Measurements from ENCODE around the gene LRRC75B. TPM values are rescaled to one million over a fixed set of nuclear protein-coding genes. Genes with fewer than 3 reads are reported as not detected.
A peak's percentile ranks its signal among the peaks of the same experiment; 100 is the strongest.

The LRRC75B gene
- total and polyA plus RNA-seq, 2 of the 13 experiments (the other 11 are each of a cell fraction or from before 2014, with no cell fraction given) = 11.8 to 34.8 TPM

DNA sequence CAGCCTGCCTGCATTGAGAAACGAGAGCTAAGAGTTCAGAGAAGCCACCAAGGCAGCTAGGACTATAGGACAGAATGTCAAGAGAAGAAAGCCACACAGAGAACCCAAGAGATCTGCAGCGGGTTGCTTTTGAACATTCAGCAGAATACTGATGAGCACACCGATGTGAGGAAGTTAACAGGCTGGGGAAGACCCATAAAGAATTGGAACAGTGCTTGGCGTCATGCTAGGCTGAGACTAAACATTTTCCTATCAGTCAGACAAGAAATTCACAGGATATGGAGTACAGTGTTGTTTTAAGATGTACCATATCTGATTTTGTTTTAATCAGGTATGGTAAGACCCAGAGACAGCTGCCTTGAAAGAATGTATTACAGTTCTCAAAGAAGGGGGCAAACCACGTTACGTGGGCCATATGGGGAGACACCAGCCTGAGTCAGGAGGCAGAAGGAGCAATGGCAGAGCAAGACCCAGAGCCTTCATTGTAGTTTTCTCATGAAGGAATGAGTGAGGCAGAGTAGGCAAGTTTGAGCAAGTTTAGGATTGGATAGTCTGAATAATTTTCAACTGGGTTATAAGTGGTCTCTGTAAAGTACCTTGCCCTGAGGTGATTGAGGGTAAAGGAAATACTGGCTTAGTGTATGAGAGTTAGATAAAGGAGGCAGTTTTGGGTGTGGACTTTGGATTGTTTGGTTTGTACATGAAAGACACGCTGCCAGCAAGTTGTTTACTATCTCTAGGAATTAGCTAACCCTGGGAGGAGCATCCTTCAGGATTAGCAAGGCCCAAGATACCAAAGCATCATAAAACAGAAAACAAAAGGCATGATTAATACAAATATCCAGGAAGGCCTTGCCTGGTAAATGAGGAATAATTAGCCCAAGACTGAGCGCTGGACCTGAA is 14.3 kb downstream of the LRRC75B start (continued):
- TF ChIP-seq, protein P1, sequence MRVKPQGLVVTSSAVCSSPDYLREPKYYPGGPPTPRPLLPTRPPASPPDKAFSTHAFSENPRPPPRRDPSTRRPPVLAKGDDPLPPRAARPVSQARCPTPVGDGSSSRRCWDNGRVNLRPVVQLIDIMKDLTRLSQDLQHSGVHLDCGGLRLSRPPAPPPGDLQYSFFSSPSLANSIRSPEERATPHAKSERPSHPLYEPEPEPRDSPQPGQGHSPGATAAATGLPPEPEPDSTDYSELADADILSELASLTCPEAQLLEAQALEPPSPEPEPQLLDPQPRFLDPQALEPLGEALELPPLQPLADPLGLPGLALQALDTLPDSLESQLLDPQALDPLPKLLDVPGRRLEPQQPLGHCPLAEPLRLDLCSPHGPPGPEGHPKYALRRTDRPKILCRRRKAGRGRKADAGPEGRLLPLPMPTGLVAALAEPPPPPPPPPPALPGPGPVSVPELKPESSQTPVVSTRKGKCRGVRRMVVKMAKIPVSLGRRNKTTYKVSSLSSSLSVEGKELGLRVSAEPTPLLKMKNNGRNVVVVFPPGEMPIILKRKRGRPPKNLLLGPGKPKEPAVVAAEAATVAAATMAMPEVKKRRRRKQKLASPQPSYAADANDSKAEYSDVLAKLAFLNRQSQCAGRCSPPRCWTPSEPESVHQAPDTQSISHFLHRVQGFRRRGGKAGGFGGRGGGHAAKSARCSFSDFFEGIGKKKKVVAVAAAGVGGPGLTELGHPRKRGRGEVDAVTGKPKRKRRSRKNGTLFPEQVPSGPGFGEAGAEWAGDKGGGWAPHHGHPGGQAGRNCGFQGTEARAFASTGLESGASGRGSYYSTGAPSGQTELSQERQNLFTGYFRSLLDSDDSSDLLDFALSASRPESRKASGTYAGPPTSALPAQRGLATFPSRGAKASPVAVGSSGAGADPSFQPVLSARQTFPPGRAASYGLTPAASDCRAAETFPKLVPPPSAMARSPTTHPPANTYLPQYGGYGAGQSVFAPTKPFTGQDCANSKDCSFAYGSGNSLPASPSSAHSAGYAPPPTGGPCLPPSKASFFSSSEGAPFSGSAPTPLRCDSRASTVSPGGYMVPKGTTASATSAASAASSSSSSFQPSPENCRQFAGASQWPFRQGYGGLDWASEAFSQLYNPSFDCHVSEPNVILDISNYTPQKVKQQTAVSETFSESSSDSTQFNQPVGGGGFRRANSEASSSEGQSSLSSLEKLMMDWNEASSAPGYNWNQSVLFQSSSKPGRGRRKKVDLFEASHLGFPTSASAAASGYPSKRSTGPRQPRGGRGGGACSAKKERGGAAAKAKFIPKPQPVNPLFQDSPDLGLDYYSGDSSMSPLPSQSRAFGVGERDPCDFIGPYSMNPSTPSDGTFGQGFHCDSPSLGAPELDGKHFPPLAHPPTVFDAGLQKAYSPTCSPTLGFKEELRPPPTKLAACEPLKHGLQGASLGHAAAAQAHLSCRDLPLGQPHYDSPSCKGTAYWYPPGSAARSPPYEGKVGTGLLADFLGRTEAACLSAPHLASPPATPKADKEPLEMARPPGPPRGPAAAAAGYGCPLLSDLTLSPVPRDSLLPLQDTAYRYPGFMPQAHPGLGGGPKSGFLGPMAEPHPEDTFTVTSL (CRISPR knock-in tag; IDR thresholded peaks at IDR 0.05; ENCODE audit: borderline replicate concordance) = peak; percentile 89
- TF ChIP-seq, protein P2, sequence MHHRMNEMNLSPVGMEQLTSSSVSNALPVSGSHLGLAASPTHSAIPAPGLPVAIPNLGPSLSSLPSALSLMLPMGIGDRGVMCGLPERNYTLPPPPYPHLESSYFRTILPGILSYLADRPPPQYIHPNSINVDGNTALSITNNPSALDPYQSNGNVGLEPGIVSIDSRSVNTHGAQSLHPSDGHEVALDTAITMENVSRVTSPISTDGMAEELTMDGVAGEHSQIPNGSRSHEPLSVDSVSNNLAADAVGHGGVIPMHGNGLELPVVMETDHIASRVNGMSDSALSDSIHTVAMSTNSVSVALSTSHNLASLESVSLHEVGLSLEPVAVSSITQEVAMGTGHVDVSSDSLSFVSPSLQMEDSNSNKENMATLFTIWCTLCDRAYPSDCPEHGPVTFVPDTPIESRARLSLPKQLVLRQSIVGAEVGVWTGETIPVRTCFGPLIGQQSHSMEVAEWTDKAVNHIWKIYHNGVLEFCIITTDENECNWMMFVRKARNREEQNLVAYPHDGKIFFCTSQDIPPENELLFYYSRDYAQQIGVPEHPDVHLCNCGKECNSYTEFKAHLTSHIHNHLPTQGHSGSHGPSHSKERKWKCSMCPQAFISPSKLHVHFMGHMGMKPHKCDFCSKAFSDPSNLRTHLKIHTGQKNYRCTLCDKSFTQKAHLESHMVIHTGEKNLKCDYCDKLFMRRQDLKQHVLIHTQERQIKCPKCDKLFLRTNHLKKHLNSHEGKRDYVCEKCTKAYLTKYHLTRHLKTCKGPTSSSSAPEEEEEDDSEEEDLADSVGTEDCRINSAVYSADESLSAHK (CRISPR knock-in tag; IDR thresholded peaks at IDR 0.05; ENCODE audit: borderline replicate concordance) = no peak
- TF ChIP-seq ZNF414 (CRISPR knock-in tag; IDR thresholded peaks at IDR 0.05) (peak; percentile 87; the same call in 1 of the 2 replicates), ZNF30 (CRISPR knock-in tag; IDR thresholded peaks at IDR 0.05) (no peak), HNF4G (IDR thresholded peaks at IDR 0.05; ENCODE audit: borderline replicate concordance, low read depth, low read length) (peak; percentile 97), HNF4G (CRISPR knock-in tag; IDR thresholded peaks at IDR 0.05; ENCODE audit: borderline replicate concordance, low read depth) (peak; percentile 83; the same call in 1 of the 2 replicates), SKI (IDR thresholded peaks at IDR 0.05; ENCODE audit: partially characterized antibody) (peak; percentile 69), ZNF3 (CRISPR knock-in tag; IDR thresholded peaks at IDR 0.05) (peak; percentile 31; the same call in 1 of the 2 replicates), IRF2 (CRISPR knock-in tag; IDR thresholded peaks at IDR 0.05) (peak; percentile 70), IKZF5 (CRISPR knock-in tag; IDR thresholded peaks at IDR 0.05) (peak; percentile 73; the same call in 1 of the 2 replicates), NFIC (IDR thresholded peaks at IDR 0.05; ENCODE audit: low read length) (peak; percentile 93), ZNF883 (CRISPR knock-in tag; IDR thresholded peaks at IDR 0.05; ENCODE audit: not compliant biosample characterization) (no peak), RORA (CRISPR knock-in tag; IDR thresholded peaks at IDR 0.05) (no peak), HNF1B (CRISPR knock-in tag; IDR thresholded peaks at IDR 0.05) (peak; percentile 88)

All from HepG2 (cell line).